T-helper 17 cell (primary cell): ENCODE data around the gene KCNQ2. TPM values are rescaled to one million over a fixed set of nuclear protein-coding genes. Genes with fewer than 3 reads are reported as not detected.

Source experiments
- ATAC-seq: fragments of 150-1000 bp; cut with Tn5 transposase; 2 replicates; pipeline ENCODE4 v1.10.0; 2021; ENCODE audit warnings: mild to moderate bottlenecking, moderate library complexity
- DNase-seq, 3 donors: peaks; one replicate each; pipeline versions ENCODE4 v3.0.0 to v3.0.0-alpha.2; 2020 to 2021
- H3K9me3 ChIP-seq: one replicate; pipeline ENCODE4 v1.7.0; 2013; ENCODE audit warnings: low read length, mild to moderate bottlenecking; ENCODE audit not compliant: control insufficient read depth, poor library complexity, severe bottlenecking
- H3K27ac Mint-ChIP-seq: one replicate; pipeline ENCODE4 v1.8.0; 2022; ENCODE audit warnings: mild to moderate bottlenecking, moderate library complexity, mixed read lengths
- H3K27me3 Mint-ChIP-seq: one replicate; pipeline ENCODE4 v1.8.0; 2022; ENCODE audit warnings: mixed read lengths
- H3K36me3 Mint-ChIP-seq: one replicate; pipeline ENCODE4 v1.8.0; 2022; ENCODE audit warnings: low read depth, mixed read lengths
- H3K4me1 Mint-ChIP-seq: one replicate; pipeline ENCODE4 v1.8.0; 2022; ENCODE audit warnings: mild to moderate bottlenecking, mixed read lengths
- H3K4me3 Mint-ChIP-seq: one replicate; pipeline ENCODE4 v1.8.0; 2022; ENCODE audit warnings: mild to moderate bottlenecking, moderate library complexity, mixed read lengths
- total RNA-seq, 4 donors: library from RNA in 2 of 4; stranded (reverse) in 2 of 4; gene quantifications; one replicate each; pipeline ENCODE4 v1.2.3 and lab custom pipeline; 2022 to 2026

The KCNQ2 gene
- total RNA-seq, 2 donors from 2014 or later, result not detected

DNA sequence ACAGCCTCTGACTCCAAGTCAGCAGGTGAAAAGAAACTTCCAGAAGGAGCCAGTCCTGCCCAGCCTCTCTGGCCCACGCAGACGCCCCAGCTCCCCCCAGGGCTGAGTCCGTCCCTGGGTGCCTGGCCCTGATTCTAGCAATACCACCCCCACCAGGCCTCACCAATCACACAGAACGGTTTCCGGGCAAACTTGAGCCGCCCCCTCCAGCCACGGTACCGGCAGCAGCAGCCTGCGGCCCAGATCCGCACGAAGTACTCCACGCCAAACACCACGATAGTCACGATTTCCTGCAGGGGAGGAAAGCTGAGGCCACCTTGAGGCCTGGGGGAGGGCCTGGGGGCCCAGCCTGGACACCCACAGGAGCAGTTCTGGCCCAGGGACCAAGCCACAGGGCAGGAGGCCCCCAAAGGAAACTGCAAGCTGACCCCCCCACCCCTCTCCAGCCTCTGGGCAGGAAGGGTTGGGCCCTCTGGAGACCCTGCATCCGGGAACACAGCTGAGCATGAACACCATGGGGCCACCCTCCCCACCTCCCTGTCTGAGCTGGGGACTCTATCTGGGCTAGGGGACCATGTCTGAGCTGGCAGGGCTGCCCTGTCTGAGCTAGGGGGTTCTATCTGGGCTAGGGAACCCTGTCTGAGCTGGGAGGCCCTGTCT, 27.2 kb downstream of the KCNQ2 start:
- no peaks in the 10 kb centered on the region for H3K9me3 ChIP-seq
- Mint-ChIP-seq H3K4me1 (peaks cover 9% of the 10 kb centered on the region), H3K27me3 (peaks cover 15% of the 10 kb centered on the region), H3K36me3 (peaks cover 3% of the 10 kb centered on the region), H3K27ac (no peak overlapping the region), H3K4me3 (no peak overlapping the region)
- DNase-seq (no peak), ATAC-seq (no peak)

DNA sequence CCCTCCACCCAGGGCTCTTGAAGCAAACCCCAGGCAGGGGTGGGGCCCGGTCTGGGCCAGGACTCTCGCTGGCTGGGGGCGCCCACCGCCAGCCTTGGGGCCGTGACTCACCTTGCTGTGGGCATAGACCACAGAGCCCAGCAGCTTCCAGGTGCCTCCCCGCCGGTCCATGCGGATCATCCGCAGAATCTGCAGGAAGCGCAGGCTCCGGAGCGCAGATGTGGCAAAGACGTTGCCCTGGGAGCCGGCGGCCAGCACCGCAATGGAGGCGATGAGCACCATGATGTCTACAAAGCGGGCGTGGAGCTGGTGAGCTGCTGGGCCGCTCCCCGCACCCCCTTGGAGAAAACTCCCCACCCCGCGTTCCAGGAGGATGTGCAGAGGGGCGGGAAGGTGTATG, 27.9 kb downstream of the KCNQ2 start:
- Mint-ChIP-seq H3K27me3 (peaks cover 15% of the 10 kb centered on the region), H3K4me1 (peaks cover 9% of the 10 kb centered on the region), H3K27ac (no peak overlapping the region), H3K36me3 (peaks cover 3% of the 10 kb centered on the region), H3K4me3 (no peak overlapping the region)
- no peaks in the 10 kb centered on the region for H3K9me3 ChIP-seq
- no peak for DNase-seq
- no peak for ATAC-seq

DNA sequence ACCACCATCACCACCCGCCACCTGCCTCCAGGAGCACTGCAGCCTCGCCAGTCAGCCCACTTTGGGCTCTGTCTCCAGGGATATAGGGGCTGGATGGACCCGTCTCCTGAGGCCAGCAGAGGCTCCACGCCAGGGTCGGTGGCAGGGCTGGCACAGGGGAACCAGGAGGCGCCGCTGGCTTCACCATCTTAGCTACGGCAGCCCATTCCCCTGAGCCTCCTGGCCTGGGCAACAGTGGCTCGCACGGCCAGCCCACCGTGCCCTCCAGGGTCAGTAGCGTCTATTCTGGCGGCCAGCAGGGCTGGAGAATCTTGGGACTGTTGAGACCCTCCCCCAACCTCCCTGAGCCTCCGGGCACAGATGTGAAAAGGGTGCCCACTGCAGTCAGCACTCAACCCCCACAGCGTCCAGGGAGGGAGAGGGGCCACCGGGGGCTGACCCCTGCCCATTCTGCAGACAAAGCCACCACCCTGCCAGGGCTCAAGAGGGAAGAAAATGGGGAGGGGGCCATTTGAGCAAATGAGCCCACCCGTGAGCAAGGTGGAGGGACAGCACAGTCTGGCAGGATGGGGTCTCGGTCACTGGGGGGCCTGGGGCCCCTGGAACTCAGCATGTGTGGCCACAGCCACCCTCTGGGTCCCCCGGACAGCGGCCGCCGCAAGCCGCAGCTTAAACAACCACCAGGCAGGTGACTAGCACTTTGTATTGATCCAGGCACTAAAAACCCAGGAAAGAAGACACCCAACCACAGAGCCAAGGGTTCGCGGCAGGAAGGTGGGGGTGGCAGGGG, 28.7 kb downstream of the KCNQ2 start:
- H3K36me3 Mint-ChIP-seq, result peaks cover 3% of the 10 kb centered on the region
- no peak for DNase-seq
- H3K27me3 Mint-ChIP-seq, result peaks cover 15% of the 10 kb centered on the region
- no peak for ATAC-seq
- no peaks in the 10 kb centered on the region for H3K9me3 ChIP-seq
- peaks cover 9% of the 10 kb centered on the region for H3K4me1 Mint-ChIP-seq
- no peak overlapping the region for H3K27ac Mint-ChIP-seq
- no peak overlapping the region for H3K4me3 Mint-ChIP-seq

DNA sequence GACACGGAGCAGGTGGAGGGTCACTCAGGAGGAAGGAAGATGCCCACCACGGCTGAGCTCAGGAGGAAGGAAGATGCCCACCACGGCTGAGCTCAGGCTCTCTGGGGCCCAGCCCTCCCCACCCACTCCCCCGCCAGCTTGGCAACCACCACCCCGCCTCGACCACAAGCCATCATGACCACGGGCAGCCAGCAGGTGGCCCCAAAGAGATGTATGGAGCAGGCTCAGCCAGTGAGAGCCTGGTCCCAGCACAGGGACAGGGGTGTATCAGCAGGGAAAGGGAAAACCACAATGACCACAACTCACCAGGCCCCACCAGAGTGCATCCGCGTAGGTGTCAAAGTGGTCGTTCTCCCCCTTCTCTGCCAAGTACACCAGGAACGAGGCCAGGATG, 30.4 kb downstream of the KCNQ2 start:
- no peaks in the 10 kb centered on the region for H3K9me3 ChIP-seq
- DNase-seq, result peak in 2 of 3 donors; percentile 22 to 61
- no peak overlapping the region for H3K27ac Mint-ChIP-seq
- ATAC-seq, result peak; percentile 82
- peaks cover 9% of the 10 kb centered on the region for H3K4me1 Mint-ChIP-seq
- H3K4me3 Mint-ChIP-seq, result peak overlapping the region; percentile 68
- H3K36me3 Mint-ChIP-seq, result peaks cover under 1% of the 10 kb centered on the region
- peaks cover 2% of the 10 kb centered on the region for H3K27me3 Mint-ChIP-seq

DNA sequence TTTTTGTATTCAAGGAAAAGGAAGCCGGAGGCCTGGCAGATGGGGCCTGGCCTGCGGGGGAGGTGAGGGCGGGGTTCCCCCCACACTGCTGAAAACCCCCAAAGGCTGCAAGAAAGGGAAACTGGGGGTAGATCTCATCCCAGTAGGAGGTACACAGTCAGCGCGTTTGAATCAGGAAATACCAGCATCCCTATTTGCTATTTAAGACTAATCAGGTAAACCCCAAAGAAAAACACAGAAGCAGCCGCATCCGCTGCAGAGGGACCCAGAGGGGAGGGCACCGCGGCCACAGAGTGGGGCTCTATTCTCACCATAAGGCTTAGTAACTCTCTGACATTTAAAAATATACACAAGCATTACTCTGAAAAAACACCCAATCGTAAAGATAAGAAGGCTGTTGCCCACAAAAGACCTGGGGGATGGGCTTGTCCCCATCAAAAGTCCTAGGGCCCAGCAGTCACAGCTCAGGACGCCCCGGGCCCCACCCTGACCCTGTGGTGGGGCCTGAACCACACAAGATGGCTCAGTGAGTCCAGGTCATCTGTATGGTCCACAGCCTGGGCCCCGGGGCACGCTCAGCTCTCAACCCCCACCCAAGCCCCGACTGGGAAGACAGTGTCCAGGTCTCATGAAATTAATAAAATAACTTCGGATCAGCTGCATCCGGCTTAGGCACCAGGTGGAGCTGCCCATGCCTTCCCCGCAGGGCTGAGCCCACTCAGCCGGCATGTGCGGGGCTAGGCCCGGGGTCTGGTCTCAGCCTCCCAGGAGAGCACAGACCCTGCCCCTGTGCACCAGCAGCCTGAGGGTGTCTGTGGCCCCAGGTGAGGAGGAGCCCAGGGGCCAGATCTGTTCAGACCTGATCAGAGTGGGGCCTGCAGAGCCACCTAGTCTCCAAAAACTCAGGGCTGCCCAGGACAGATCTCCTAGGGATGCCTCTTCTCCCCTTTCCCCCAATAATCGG, 31.0 kb downstream of the KCNQ2 start:
- no peaks in the 10 kb centered on the region for H3K9me3 ChIP-seq
- Mint-ChIP-seq H3K4me1 (peaks cover 9% of the 10 kb centered on the region), H3K4me3 (peak overlapping the region; percentile 68), H3K27me3 (no peaks in the 10 kb centered on the region), H3K27ac (no peak overlapping the region), H3K36me3 (no peaks in the 10 kb centered on the region)
- ATAC-seq (peak; percentile 59), DNase-seq (no peak)

DNA sequence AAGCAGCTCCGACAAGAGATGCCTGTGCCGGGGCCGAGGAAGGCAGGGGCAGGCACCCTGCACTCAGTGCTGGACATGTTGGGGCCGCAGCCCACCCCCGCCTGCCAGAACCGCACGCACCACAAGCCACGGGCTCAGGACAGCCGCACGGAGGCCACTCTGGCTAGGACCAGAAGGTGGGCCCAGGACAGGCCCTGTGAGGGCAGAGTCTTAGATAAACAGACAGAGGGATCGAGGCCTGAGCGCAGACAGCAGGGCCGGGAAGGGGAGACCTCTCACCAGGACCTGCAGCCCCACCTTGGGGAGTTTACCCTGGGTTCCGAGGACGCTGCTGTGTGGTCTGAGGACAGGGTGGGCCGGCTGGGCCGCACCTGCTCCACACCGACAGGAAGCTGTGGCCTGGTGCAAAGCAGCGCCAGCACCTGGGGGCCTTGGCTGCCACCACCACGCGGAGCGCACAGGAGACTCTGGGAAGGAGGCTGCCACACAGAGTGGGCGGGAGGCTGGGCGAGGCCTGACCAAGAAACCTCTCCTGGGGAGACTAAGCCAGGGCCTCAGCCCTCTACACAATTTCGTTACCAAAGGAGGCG, 32.0 kb downstream of the KCNQ2 start:
- no peak for ATAC-seq
- H3K4me1 Mint-ChIP-seq, result peaks cover 9% of the 10 kb centered on the region

DNA sequence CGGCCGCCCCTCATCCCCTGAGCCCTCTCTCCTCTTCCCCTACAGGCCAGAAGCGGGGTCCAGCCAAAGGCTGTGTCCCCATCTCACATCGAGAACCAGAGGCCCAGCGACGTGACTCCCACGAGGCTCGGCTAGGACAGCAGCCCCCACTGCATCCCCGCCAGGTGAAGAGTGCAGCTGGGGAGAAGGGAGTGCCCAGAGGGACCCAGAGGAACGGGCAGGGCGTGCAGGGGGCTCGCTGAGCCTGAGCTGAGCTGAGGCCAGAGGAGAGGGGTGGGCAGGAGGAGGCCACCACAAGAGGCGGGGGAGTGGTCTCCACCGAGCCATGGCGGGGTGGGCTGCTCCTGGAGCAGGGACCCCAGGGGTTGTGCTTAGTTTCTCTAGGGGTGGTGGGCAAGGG, 32.6 kb downstream of the KCNQ2 start:
- DNase-seq (no peak), ATAC-seq (no peak)
- no peak overlapping the region for H3K4me3 Mint-ChIP-seq
- H3K4me1 Mint-ChIP-seq, result peaks cover 11% of the 10 kb centered on the region
- H3K27me3 Mint-ChIP-seq, result peaks cover 4% of the 10 kb centered on the region
- H3K27ac Mint-ChIP-seq, result no peak overlapping the region
- no peaks in the 10 kb centered on the region for H3K9me3 ChIP-seq
- no peaks in the 10 kb centered on the region for H3K36me3 Mint-ChIP-seq

More for the DNA sequence above, 32.0 kb downstream of the KCNQ2 start:
- DNase-seq, result no peak
- H3K27ac Mint-ChIP-seq, result no peak overlapping the region
- no peaks in the 10 kb centered on the region for H3K27me3 Mint-ChIP-seq
- H3K9me3 ChIP-seq, result no peaks in the 10 kb centered on the region
- H3K4me3 Mint-ChIP-seq, result no peak overlapping the region
- H3K36me3 Mint-ChIP-seq, result no peaks in the 10 kb centered on the region

DNA sequence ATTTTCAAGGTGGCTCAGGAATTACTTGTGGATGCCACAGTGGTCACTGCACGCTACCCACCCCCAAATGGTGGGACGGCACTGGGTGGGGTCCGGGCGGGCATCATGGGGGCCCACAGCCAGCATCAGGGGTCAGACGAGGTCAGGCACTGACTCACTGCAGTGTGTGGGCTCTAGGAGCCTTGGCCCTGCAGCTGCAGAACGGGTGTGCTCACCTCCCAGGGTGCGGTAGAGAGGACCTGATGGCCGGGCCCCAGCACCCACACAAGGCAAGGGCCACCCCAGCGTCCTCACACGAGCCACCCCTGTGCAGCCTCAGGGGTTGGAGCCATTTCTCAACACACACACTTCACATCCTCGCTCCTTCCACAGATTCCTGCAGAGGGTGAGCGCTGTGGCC, 34.3 kb downstream of the KCNQ2 start:
- no peak overlapping the region for H3K27ac Mint-ChIP-seq
- no peaks in the 10 kb centered on the region for H3K36me3 Mint-ChIP-seq
- H3K4me3 Mint-ChIP-seq, result no peak overlapping the region
- H3K9me3 ChIP-seq, result no peaks in the 10 kb centered on the region
- peaks cover 8% of the 10 kb centered on the region for H3K27me3 Mint-ChIP-seq
- no peak for ATAC-seq
- DNase-seq, result no peak
- H3K4me1 Mint-ChIP-seq, result peaks cover 17% of the 10 kb centered on the region

DNA sequence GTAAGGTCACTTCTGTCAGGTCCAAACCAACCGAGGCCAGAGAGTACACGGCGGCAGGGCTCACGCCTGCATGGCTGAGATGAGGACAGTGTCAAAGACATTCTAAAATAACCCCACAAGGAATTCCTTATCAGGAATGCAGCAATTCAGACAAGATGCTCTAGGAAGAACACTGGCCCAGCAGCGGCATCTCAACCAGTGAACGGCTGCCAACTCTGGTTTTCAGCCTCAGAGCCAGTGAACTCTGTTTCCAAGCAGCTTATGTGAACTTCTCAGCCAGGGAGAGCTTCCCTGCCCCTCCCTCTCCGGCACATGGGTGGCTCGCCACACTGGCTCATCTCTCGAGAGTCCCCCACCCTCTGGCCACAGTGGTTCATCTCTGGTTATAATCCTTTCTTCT, 36.9 kb downstream of the KCNQ2 start:
- H3K36me3 Mint-ChIP-seq, result no peaks in the 10 kb centered on the region
- H3K4me3 Mint-ChIP-seq, result peak overlapping the region; percentile 25
- no peak for ATAC-seq
- H3K4me1 Mint-ChIP-seq, result peaks cover 8% of the 10 kb centered on the region
- DNase-seq, result no peak
- H3K27ac Mint-ChIP-seq, result no peak overlapping the region
- peaks cover 8% of the 10 kb centered on the region for H3K27me3 Mint-ChIP-seq
- H3K9me3 ChIP-seq, result no peaks in the 10 kb centered on the region

DNA sequence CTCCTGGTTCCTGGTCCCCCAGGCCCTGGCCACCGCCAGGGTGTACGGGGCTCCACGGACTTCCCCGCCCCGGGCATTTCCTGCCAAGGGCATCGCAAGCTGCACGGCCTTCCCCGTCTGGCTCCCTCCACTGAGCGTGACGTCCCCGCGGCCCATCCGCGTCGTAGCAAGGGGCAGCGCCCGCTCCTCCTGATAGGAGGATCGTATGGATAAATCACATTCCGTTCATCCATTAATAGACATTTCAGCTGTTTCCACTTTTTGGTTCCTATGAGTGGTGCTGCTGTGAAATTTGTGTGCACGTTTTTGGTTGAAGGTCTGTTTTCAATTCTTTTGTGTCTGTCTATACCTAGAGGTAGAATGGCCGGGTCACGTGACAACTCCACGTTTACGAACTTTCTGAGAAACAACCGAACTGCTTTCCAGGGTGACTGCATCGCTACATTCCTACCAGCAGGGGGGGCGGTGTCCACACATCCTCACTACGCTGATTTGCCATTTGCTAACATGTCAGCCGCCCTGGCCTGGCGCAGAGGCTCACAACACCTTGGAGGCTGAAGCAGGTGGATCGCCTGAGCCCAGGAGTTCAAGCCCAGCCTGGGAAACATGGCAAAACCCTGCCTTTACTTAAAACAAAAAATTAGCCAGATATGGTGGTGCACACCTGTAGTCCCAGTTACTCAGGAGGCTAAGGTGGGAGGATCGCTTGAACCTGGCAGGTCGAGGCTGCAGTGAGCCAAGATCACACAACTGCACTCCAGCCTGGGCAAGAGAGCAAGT, 37.7 kb downstream of the KCNQ2 start:
- H3K27me3 Mint-ChIP-seq, result peaks cover 8% of the 10 kb centered on the region
- no peak overlapping the region for H3K27ac Mint-ChIP-seq
- peak overlapping the region; percentile 73 for H3K4me3 Mint-ChIP-seq
- H3K4me1 Mint-ChIP-seq, result peaks cover 8% of the 10 kb centered on the region
- no peaks in the 10 kb centered on the region for H3K36me3 Mint-ChIP-seq
- H3K9me3 ChIP-seq, result no peaks in the 10 kb centered on the region
- ATAC-seq, result peak; percentile 83
- DNase-seq, result peak; percentile 39 to 63 (median 52)

DNA sequence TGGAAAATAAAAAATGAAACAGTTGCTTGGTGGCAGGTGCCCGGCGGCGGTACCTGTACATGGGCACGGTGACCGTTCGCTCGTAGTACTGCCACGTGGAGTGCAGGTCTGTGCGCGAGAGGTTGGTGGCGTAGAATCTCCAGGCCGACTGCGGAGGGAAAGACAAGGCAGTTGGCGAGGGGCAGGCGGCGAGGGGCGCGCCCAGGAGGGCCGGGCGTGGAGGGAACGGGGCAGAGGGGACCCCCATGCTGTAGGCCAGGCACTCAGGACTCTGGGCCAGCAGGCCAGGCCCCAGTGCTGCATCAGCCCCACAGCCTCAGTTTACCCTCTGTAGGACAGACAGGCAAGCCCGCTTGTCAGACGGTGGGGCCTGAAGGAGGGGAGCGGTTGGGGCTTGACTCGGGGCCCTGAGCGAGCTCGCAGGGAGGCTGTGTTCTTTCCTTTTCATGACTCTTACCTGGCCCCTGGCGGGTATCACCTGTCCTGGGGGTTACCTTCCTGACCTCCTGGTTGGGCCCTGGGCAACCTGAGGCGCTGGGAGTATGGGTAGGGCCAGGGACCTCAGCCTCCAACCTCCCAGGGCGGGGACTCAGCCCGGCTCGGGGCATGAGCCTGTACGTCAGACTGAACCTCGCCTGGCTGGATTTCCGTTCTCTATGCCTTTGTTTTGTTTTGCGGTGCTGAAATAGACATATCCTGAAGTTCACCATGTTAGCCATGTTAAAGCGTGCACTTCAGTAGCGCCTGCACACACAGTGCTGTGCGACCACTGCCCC, 38.5 kb downstream of the KCNQ2 start:
- Mint-ChIP-seq H3K36me3 (no peaks in the 10 kb centered on the region), H3K27ac (no peak overlapping the region), H3K4me3 (peak overlapping the region; percentile 36), H3K4me1 (peaks cover 8% of the 10 kb centered on the region), H3K27me3 (peaks cover 8% of the 10 kb centered on the region)
- no peaks in the 10 kb centered on the region for H3K9me3 ChIP-seq
- DNase-seq, result no peak
- ATAC-seq, result peak; percentile 66

DNA sequence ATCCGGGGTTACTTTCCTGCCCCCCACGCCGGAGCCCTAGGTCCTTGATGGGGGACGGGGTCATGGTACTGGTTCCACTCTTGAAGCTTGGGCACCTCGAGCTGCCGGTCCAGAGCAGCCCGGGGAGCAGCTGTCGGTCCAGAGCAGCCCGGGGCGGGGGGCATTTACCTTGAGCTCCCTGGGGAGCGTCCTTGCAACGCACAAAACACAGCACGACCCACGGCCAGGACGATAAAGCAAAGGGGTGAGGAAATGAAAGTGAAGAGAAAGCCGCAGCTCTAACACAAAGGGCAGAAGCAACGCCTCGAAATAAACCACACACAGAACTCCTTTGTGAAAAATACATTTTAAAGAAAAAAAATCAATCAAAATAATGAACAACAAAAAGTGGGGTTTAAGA, 39.1 kb downstream of the KCNQ2 start:
- Mint-ChIP-seq H3K27ac (no peak overlapping the region), H3K4me3 (peak overlapping the region; percentile 36), H3K4me1 (peaks cover 8% of the 10 kb centered on the region), H3K36me3 (no peaks in the 10 kb centered on the region), H3K27me3 (peaks cover 8% of the 10 kb centered on the region)
- no peaks in the 10 kb centered on the region for H3K9me3 ChIP-seq
- no peak for DNase-seq
- no peak for ATAC-seq
